HEK293T (cell line): ENCODE measurements around the gene DCDC2C.

Experiments
- BHLHE40 ChIP-seq: fragments of 450-650 bp; IDR thresholded peaks from 2 replicates; pipeline ENCODE4 v1.6.1; 2016; ENCODE audit warnings: mild to moderate bottlenecking, moderate library complexity, borderline replicate concordance
- HDGF ChIP-seq: fragments of 450-650 bp; IDR thresholded peaks from 2 replicates; pipeline ENCODE4 v1.6.1; 2017; ENCODE audit warnings: antibody characterized with exemption, borderline replicate concordance
- NFRKB ChIP-seq: fragments of 450-650 bp; IDR thresholded peaks from 2 replicates; pipeline ENCODE4 v1.6.1; 2016; ENCODE audit warnings: mild to moderate bottlenecking, moderate library complexity
- SUZ12 ChIP-seq: fragments of 450-650 bp; IDR thresholded peaks from 2 replicates; pipeline ENCODE4 v1.6.1; 2016; ENCODE audit warnings: mild to moderate bottlenecking
- ZNF384 ChIP-seq: fragments of 450-650 bp; IDR thresholded peaks from 2 replicates; pipeline ENCODE4 v1.6.1; 2016

GRCh38 chr2:3655871-3656761 lies 47.3 kb upstream of the DCDC2C start:
- TF ChIP-seq BHLHE40 (no peak), SUZ12 (no peak), NFRKB (no peak), HDGF (no peak), ZNF384 (no peak)
